Stimulated activated CD4-positive, alpha-beta T cell treated with anti-CD3 and anti-CD28 coated beads, Interleukin-4, amount 100 ng/mL, for 48 hours (primary cell): Measurements from ENCODE around the gene PI4K2B.
"Not testable (repeated sequence)": the region's sequence is repeated elsewhere in the genome, so short reads cannot be mapped to it uniquely, and the experiment has no call there.

ENCODE experiments used
- DNase-seq, 2 donors: peaks; one replicate each; pipeline ENCODE4 v3.0.0-alpha.2; 2020; ENCODE audit warnings: low read depth in 2 of 2

Gene PI4K2B

DNA sequence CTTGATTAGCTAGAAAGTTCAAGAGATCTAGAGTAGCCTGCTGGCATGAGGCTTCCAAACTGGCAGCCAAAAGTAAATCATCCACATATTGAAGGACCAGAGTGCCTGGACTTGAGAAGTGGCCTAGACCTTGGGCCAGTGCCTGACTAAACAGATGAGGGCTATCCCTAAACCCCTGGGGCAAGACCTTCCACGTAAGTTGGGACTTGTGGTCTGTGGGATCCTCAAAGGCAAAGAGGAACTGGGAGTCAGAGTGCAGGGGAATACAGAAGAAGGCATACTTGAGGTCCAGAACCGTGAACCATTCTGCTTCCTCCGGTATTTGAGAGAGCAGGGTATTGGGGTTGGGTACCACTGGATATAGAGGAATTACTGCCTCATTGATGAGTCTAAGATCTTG is 8.4 kb downstream of the PI4K2B start:
- DNase-seq: not testable (repeated sequence)

DNA sequence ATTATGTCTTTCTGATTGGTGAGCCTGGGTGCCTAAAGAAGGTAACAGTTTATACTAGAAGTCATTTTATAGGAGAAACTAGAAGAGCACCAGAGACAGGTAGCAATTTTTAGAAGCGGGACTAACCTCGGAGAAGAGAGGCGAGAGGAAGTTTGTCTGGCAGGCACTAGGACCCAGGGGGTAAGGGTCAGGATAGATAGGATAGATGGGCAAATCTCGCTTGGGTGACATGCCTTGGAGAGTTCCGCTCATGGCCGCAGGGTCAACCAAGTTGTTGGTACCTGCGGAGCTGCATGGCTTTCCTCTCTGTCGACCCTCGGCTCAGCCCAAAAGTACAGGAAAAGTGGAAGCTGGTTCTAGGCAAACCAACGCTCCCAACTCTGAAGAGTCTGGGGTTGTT is 11.3 kb downstream of the PI4K2B start:
- DNase-seq: no peak

DNA sequence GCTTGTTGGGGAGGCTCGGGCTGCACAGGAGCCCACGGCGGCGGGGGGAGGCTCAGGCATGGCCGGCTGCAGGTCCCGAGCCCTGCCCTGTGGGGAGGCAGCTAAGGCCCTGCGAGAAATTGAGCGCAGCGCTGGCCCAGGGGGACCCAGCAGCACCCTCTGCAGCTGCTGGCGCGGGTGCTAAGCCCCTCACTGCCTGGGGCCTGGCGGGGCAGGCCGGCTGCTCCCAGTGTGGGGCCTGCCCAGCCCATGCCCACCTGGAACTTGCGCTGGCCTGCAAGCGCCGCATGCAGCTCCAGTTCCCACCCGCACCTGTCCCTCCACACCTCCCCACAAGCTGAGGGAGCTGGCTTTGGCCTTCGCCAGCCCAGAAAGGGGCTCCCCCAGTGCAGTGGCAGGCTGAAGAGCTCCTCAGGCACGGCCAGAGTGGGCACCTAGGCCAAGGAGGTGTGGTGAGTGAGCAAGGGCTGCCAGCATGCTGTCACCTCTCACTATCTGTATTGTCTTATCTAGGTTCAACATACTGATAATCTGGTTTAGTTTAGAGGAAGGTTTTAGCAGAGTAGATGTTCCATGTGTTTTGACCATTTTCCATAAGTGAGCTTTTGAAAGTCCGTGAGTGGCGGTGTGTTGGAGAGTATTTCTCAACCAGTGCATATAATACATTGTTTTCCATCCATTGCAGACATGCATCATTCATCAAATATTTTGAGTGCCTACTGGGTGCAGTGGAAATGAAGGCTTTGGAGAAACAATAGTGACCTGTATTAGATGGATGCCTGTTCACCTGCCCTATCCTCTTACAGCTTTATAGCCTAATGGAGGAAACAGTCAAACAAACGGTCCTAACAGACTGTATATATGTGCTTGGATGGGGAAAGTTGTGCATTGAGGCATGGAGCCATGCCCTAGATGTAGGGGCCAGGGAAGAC is 13.1 kb downstream of the PI4K2B start:
- DNase-seq: no peak

DNA sequence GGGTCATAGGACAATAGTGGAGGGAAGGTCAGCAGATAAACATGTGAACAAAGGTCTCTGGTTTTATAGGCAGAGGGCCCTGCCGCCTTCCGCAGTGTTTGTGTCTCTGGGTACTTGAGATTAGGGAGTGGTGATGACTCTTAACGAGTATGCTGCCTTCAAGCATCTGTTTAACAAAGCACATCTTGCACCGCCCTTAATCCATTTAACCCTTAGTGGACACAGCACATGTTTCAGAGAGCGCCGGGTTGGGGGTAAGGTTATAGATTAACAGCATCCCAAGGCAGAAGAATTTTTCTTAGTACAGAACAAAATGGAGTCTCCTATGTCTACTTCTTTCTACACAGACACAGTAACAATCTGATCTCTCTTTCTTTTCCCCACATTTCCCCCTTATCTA is 15.0 kb downstream of the PI4K2B start:
- DNase-seq: not testable (repeated sequence)

DNA sequence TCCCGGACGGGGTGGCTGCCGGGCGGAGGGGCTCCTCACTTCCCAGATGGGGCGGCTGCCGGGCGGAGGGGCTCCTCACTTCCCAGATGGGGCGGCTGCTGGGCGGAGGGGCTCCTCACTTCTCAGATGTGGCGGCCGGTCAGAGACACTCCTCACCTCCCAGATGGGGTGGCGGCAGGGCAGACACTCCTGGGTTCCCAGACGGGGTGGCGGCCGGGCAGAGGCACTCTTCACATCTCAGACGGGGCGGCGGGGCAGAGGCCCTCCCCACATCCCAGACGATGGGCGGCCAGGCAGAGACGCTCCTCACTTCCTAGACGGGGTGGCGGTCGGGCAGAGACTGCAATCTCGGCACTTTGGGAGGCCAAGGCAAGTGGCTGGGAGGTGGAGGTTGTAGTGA is 15.7 kb downstream of the PI4K2B start:
- not testable (repeated sequence) for DNase-seq

DNA sequence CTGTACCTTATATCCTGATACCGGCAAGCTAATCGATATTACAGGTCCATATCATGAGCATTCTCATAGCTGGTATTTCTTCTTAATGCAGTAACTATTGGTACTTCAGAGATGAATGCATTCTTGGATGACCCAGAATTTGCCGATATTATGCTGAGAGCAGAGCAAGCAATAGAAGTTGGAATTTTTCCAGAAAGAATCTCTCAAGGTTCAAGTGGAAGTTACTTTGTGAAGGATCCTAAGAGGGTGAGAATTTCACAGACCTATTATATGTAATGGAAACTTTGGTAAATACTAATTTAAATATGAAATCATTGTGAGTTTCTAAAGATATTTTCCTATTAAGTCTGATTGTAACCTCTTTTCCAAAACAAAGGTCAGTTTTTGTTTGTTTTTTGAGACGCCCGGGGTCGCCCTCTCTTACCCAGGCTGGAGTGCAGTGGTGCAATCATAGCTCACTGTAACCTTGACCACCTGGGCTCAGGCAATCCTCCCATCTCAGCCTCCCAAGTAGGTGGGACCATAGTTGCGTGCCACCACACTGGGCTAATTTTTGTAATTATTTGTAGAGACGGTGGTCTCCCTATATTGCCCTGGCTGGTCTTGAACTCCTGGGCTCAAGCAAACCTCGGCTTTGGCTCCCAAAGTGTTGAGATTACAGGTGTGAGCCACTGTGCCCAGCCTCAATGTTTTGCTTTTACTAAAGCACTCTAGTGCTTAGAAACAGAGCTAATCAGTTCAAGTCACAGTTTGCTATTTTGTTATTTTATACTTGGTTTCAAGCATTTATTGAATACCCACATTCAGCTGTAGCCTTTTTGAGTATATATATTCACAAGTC is 18.6 kb downstream of the PI4K2B start:
- DNase-seq: no peak

DNA sequence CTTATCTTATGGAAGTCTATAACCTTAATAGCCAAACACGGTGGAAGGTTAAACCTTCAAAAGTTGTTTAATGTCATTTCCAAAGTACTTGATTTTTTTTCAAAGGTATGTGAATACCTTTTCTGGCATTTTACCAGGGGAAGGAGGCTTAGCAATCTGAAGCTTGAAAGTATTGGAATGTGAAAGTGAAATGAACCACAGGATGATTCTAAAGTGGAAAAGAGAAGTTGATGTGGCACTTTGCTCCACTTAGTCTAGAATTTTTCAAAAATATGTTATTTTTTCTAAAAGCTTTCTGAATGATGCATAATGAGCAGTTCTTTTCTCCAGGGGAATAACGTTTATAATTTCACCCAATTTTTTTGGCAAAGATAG is 19.2 kb downstream of the PI4K2B start:
- no peak for DNase-seq

DNA sequence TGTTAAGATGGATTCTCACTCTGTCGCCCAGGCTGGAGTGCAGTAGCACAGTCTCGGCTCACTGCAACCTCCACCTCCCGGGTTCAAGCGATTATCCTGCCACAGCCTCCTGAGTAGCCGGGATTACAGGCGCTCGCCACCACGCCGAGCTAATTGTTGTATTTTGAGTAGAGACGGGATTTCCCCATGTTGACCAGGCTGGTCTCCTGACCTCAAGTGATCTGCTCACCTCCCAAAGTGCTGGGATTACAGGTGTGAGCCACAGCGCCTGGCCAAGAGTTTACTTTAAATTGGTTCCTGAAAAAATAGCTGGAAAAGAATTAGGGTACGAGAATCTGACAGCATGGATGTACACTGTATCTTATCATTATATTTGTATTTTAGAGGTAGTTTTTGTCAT is 20.0 kb downstream of the PI4K2B start:
- DNase-seq: not testable (repeated sequence)

DNA sequence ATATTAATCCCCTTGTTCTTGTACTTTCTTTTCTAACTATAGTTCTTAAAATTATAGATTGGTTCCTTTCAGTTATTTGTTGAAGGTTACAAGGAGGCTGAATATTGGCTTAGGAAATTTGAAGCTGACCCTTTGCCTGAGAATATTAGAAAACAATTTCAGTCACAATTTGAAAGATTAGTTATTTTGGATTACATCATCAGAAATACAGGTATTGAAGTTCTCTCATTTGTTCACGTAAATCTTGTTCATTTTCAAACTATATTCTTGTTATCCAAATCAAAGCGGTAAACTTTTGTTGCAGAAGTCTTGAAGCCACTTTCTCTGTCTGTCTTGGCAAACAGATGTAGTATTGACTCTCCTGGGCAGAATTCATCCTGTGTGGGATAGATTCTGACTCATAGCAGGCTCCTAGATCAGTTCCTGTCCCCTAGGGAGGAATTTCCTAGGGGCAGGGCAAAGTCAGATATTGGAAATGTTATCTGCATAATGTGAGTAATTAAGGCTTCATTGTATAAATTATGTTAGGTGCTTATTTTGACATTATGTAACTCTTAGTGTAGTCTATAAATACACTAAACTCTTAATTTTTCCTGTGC is 25.2 kb downstream of the PI4K2B start:
- DNase-seq: no peak

DNA sequence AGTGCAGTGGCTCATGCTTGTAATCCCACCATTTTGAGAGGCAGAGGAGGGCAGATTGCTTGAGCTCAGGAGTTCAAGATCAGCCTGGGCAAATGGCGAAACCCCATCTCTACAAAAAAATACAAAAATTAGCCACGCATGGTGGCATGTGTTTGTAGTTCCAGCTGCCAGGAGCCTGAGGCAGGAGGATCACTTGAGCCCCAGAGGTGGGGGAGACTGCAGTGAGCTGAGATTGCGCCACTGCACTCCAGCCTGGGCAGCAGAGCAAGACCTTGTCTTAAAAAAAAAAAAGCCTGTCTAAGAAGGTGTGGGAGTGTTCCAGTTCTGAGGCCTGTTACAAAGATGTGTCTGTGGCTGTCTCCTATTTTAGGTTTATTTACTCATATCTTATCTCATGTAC is 38.0 kb downstream of the PI4K2B start:
- no peak for DNase-seq

DNA sequence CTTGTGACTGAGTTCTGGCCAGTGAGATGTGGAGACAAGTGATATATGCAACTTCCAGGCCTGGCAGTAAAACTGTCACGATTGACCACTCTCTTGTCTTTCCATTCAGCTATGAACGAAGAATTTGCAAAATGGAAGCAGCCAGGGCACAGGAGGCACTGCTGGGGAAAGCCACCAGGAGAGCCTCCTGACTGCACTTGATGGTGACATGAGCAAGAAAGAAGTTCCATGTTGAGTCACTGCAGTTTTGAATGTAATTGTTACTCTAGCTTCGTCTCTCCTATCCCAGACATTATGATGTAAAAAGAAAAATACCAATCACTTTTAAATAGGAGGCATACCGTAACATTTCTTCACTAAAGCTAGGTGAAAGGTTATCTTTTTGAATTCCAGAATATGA is 46.4 kb downstream of the PI4K2B start:
- no peak for DNase-seq

DNA sequence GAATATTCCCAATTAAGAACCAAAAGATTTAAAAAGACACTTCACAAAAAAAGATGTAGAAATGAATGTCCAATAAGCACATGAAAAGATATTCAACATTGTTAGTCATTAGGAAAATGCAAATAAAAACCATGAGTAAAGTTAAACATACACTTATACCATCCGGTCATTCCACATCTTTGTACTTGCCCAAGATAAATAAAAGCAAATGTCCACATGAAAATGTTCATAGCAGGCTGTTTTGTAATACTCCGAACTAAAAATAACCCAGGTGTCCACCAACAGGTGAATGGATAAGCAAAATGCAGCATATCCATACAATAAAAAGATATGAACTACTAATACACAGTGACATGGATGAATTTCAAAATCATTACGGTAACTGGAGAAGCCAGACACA is 50.1 kb downstream of the PI4K2B start:
- no peak for DNase-seq

DNA sequence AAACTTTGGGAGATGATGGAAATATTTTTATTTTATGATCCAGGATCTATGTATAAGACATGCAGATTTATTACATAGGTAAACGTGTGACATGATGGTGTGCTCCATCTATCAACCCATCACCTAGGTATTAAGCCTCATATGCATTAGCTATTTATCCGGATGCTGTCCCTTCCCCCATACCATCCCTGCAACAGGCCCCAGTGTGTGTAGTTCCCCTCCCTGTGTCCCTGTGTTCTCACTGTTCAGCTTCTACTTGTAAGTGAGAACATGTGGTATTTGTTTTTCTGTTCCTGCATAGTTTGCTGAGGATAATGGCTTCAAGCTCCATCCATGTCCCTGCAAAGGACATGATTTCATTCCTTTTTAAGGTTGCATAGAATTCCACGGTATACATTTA is 50.6 kb downstream of the PI4K2B start:
- DNase-seq: no peak

DNA sequence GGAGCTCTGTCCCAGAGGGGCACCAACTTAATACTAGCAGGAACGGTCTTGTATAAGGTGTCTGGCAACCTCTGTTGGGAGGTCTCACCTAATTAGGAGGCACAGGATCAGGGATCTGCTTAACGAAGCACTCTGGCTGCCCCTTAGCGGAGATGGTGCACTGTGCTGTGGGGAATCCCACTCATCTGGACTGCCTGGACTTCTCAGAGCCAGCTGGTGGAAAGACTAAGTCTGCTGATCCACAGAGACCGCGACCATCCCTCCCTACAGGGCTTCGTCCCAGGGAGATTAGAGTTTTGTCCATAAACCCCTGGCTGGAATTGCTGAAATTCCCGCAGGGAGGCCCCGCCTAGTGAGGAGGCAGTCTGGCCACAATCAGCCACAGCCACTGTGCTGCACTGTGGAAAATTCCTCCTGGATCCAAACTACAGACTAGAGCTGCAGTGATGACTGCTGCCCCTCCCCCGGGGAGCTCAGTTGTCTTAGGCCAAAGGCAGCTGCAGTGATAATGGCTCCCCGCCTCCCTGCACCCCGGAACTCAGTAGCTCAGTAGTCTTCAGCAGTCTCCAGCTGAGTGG is 56.7 kb downstream of the PI4K2B start:
- DNase-seq: no peak

DNA sequence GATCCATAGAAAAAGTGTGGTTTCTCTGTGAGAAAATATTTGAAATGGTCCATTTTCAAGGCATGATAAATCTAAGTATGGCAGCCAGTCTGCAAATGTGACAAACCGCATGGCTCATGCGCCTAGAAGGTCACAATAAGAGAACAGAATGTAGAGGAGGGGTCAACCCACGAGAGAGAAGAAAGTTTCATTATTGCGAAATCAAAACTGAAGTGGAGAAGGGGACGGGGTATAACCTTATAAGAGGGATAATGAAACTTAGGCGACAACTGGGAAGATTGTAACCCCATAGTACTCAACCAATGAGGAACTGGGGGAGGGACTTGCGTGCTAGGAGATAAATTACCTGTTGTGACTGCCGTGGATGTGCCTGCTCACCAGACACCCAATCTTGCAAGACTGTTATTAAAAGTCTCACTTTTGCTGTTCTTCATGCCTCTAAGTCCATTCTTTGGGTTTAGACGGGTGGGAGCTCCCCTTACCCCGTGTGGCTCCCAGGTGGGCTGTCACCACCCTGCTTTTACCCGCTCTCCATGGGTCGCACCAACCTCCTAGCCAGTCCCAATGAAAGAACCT is 57.4 kb downstream of the PI4K2B start:
- no peak for DNase-seq

DNA sequence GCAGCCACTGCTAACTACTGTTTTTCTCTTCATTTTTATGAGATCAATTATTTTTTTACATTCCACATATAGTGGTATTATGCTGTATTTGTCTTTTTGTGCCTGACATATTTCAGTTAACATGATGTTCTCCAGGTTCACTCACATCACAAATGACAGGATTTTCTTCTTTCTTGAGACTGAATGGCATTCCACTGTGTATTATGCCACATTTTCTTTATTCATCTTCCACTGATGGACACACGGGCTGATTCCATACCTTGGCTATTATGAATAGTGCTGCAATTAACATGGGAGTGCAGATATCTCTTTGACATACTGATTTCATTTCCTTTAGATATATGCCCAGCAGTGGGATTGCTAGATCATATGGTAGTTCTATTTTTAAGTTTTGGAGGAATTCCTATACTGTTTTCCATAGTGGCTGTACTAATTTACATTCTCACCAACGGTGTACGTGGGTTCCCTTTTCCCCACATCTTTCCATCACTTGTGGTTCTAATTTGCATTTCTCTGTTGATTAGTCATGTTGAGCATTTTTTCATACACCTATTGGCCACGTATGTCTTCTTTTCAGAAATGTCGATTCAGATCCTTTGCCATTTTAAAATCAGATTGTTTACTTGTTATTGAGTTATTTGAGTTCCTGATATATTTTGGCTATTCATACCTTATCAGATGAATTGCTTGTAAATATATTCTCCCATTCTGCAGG is 63.9 kb downstream of the PI4K2B start:
- no peak for DNase-seq

DNA sequence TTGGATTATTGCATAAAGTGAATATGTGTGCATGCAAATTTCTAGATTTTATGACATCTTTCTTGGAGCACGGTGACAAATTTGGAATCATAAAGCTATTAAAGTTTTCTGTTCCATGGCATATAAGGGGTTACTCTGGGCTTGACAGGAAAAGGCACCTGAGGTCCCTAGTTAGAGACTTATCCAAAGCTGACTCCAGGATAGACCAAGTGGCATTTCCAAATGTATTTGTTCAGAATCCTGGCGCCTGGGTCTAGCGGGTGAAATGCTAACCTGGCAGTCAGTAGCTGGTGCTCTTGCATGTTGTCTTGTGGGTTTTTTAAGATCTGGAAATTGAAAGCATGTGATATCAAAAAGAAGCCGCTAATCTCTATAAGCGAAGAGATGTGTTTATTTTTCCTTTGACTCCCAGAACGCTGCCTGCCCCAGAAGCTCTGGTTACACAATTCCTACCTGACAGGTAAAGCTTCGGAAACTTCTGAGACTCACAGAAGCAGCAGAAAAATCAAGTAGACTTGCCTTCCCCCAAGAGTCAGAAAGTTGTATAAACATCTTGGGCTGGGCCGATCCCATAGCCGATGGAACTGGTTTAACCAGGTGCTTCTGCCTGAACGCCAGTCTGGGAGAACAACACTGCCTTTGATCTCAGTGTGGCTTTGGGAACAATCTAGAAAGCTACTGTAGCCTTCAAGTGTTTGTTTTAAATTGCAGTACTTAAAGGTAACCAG is 65.8 kb downstream of the PI4K2B start:
- DNase-seq: no peak

DNA sequence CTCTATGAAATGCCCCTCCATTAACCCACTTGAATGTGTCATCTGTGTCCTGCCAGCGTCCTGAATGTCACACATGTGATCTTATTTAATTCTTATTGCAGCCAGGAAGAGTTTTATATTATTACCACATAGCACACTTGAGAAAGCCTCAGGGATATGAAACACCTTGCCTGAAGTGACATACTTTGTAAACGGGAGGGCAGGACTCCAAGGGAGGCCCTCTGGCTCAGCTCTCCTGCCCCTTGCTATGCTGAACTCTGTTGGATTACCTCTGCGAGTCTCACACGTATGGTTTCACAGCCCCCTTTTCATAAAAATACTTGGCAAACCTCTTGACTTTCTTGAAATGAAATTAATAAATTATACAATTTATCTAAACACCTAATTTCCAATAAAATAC is 67.6 kb downstream of the PI4K2B start:
- no peak for DNase-seq

DNA sequence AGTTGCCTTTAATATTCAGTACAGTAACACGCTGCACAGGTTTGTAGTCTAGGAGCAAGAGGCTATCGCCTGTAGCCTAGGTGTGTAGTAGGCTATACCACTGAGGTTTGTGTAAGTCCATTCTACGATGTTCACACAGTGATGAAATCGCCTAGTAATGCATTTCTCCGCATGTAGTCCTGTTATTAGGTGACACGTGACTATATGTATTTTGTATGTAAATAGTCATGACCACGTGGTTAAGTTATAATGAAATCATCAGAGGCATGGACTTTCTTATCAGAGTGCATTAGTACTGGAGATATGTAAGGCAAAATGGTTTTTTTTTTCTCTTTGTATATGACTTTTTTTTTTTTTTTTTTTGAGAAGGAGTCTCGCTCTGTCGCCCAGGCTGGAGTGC is 68.8 kb downstream of the PI4K2B start:
- no peak for DNase-seq

DNA sequence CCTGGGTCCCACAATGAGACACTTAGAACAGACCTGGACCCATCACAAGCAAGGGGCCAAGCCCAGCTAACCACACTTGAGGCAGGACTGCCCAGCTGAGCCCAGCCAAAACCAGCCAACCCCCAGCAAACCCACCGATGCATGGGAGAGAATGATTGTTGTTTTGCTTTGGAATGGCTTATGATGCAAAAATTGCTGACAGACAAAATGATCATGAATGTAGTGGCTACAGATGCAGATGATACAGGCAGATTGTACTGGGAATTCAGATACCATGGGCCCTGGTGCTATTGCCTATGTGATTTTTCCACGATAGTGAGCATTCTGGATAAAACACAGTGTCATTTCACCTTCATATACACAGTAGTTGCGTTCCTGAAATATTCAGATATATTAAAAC is 69.7 kb downstream of the PI4K2B start:
- no peak for DNase-seq
